GM18873 (cell line): ENCODE measurements around the gene HSFX1.
"Not testable (repeated sequence)": the region's sequence is repeated elsewhere in the genome, so short reads cannot be mapped to it uniquely, and the experiment has no call there.

Experiments used
- ATAC-seq: cut with Tn5 transposase; IDR thresholded peaks from one replicate; pipeline ENCODE4 v1.9.1; 2021; ENCODE audit warnings: mild to moderate bottlenecking, moderate library complexity, moderate number of reproducible peaks; ENCODE audit not compliant: unreplicated experiment, low FRiP score

The HSFX1 gene, protein sequence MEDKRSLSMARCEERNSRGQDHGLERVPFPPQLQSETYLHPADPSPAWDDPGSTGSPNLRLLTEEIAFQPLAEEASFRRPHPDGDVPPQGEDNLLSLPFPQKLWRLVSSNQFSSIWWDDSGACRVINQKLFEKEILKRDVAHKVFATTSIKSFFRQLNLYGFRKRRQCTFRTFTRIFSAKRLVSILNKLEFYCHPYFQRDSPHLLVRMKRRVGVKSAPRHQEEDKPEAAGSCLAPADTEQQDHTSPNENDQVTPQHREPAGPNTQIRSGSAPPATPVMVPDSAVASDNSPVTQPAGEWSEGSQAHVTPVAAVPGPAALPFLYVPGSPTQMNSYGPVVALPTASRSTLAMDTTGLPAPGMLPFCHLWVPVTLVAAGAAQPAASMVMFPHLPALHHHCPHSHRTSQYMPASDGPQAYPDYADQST

DNA sequence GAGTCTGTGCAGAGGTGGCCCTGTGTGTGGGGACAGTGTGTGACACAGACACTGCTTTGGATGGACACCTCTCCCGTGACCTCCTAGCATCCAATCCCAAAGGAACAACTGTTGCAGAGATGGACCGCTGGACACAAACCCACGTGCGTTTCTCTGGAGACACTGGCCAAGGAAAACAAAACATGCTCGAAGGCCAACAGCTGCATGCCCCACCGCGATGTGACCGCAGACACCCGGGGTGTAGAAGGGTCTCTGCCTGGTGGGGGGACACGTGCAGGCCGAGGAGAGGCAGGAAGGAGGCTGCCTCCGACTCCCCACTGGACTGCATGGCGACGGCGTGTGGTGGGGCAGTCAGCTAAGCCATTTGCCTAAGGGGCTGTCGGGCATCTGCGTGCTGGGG, at the start of gene HSFX1:
HSFX1 (plus strand) TSS at position 301 of the 400 bp plus-strand sequence. CDS start 614 bp downstream, outside the sequence.
- not testable (repeated sequence) for ATAC-seq

DNA sequence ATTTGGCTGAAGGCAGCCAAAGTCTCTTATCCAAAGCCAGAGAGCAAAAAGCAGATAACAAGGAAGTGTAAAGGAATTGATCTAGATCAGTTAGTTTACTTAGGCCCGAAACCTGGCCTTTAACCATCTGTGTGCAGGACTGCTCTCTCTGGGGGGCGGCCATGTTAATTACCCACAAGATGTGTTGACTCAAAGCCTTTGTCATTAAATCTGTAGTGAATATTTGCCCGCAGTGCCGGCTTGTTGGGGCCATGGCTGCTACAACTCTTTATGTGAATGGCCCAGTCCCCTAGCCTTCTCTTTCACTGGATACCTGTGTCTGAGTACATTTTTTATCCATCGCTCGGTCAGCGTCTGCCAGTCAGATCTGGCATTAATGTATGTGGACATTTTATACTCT, 46.6 kb upstream of the HSFX1 start:
- ATAC-seq, result not testable (repeated sequence)

DNA sequence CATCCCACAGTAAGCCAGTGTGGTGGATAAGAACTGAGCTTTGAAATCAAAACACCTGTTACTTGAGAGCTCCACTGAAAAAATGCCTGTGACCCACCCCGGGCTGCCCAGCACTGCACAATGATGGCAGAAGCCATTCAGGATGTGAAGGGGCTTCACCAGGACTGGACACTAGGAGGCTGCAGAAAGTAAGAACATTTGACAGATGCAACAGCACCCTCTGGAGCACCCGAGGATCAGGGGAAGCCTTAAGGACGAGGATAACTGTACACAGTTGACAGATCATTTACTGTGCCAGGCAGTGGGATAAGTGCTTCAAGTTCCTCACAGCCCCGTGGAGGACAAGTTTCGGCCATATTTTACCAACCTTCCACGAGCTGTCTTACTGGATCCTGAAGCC, 31.6 kb upstream of the HSFX1 start:
- not testable (repeated sequence) for ATAC-seq

DNA sequence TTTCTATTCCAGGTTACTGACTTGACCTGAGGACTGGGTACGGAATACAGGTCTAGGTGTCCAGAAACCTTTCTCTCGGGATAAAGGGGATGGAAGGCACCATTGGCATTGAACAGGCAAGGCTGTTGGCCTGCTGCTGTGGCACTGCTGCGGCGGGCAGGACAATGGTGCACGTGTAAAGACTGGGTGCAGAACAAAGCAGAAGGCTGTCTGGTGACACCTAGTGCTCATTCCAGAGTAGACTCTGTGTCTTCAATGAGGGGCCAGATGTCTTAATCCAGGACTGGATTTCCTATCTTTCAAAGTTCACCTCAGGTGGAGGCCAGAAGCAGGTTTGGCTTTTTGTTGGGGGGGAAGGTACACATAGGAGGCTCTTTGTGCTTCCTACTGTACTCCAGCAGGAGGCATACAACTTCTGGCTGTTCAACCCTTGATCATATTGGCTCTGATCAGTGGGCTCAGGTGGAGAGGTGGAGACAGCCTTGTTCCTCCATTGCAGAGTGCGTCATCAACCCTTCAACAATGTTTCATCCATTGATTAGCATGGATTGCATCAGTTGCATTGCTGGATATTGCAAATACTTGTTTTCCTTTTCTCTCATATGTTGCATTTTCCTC, 27.4 kb upstream of the HSFX1 start:
- ATAC-seq, result not testable (repeated sequence)

DNA sequence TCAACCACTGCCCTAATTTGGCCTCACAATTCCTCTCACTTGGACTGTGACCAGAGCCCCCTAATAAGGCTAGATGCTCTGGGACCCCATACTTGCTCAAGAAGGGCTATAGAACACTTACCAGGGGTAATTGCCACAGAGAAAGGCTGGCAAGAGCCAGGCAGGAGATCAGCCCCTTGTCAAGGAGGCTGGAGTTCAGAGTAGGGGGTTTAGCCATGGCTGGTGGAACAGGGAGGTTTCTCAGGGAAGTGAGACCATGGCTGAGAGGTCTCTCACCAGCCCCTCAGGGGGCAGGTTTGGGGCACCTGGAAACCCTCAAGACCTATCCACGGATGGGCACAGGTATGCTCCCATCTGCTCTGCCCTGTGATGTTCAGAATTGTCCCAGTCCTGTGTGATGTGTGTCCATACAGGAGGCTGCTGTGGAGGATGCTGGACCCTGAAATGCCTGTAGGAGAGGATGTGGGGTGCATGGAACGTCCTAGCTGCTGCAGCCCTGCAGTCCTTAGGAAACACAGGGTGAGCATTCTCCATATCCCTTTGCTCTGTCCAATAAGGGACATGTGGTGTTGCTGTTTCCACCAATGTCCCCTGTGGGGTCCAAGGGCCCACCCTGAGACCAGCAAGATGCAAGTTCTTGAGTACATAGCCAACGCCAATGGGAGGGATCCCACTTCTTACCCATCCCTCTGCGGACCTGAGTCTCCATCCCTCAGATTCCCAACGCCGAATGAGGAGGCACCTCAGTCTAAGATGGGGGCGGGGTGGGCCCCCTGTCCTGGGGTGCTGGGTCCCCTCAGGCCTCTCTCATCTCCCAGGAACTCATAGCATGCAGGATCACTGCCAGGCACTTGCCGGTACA, 16.4 kb upstream of the HSFX1 start:
- no peak for ATAC-seq

DNA sequence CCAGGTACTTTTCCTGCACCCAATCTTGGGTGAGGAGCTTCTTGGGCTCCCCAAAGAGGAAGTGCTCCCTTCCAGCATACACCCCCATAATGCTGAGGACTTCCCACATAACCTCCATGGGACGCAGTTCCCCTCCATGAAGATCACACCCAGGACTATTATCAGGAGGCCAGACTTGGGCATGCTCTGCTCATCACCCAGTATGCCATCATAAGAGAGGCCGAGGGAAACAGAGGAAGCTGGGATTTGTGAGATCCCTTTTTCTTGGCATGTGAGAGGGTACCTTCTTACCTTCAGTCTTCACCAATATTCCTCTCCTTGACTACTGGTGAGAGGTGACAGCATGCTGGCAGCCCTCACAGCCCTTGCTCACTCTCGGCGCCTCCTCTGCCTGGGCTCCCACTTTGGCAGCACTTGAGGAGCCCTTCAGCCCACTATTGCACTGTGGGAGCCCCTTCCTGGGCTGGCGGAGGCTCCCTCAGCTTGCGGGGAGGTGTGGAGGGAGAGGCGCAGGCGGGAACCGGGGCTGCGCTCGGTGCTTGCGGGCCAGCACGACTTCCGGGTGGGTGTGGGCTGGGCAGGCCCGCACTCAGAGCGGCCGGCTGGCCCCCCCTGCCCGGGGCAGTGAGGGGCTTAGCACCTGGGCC, 15.7 kb upstream of the HSFX1 start:
- no peak for ATAC-seq

DNA sequence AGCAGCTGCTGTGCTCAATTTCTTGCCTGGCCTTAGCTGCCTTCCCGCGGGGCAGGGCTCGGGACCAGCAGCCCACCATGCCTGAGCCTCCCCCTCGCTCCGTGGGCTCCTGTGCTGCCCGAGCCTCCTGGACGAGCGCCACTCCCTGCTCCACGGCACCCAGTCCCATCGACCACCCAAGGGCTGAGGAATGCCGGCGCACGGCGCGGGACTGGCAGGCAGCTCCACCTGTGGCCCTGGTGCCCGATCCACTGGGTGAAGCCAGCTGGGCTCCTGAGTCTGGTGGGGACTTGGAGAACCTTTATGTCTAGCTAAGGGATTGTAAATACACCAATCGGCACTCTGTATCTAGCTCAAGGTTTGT, 15.2 kb upstream of the HSFX1 start:
- ATAC-seq, result not testable (repeated sequence)

DNA sequence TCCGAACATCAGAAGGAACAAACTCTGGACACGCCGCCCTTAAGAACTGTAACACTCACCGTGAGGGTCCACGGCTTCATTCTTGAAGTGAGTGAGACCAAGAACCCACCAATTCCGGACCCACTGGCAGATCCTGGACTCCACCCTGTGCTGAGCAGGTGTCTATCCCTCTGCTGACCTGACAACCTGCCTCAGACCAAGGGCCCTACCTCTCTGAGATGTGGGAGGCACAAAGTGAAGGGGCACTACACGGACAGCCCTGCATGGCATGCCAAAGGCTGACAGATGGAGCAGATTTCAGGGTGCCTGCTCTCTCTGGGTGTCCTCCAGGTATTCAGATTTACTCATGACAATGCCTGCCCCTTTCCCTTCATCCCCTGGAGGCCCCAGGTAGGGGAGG, 14.0 kb upstream of the HSFX1 start:
- no peak for ATAC-seq

DNA sequence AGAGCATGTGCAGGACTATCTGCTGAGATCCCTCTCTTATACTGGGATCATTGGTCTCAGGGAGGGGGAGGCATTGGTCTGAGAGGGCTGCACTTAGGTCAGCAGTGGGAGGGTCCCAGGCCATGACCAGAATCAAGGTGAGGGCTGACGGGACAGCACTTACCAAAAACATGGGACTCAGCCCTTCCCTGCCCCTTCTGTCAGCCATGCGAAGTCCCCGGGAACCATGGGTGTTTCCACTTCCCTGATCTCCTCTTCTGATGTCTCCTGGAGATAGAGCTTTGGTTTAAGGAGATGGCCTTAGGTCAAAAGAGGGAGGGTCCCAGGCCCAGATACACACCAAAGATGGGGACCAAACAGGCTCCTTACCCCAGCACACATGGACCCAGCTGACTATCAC, 12.9 kb upstream of the HSFX1 start:
- no peak for ATAC-seq

DNA sequence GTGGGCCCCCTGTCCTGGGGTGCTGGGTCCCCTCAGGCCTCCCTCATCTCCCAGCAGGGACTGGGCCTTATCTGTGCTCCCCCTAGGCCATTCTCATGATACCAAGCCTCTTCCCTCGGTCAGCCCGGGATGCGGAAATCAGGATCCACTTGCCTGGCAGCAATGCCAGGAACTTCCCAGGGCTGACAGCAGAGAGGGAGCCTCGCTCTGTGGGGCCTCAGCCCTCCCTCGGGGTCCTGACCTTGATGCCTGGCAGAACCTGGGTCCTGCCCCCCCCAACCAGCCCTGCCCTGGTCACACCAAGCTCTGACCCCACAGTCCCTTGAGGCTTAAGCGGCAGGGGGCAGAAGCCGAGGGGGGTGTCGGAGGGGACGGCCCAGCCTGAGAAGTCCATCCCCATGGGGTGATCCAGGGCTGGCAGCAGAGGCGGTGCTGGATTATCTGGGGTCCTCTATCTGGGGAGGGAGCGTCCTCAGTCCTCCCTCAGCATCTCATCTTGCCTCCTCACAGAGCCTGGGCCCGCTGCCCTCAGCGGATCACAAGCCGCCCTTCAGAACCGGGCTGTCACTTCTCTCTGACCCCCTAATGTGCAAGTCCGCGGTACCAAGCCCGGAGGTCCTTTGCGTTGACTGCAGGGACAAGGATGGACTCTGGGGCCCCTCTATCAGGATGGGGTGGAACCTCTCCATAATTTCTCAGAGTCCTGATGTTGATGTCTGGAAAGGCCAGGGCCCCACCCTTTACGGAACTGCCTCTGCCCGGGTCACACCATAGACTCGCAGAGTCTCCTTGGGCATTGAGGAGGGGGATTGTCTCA, 11.8 kb upstream of the HSFX1 start:
- ATAC-seq, result not testable (repeated sequence)

DNA sequence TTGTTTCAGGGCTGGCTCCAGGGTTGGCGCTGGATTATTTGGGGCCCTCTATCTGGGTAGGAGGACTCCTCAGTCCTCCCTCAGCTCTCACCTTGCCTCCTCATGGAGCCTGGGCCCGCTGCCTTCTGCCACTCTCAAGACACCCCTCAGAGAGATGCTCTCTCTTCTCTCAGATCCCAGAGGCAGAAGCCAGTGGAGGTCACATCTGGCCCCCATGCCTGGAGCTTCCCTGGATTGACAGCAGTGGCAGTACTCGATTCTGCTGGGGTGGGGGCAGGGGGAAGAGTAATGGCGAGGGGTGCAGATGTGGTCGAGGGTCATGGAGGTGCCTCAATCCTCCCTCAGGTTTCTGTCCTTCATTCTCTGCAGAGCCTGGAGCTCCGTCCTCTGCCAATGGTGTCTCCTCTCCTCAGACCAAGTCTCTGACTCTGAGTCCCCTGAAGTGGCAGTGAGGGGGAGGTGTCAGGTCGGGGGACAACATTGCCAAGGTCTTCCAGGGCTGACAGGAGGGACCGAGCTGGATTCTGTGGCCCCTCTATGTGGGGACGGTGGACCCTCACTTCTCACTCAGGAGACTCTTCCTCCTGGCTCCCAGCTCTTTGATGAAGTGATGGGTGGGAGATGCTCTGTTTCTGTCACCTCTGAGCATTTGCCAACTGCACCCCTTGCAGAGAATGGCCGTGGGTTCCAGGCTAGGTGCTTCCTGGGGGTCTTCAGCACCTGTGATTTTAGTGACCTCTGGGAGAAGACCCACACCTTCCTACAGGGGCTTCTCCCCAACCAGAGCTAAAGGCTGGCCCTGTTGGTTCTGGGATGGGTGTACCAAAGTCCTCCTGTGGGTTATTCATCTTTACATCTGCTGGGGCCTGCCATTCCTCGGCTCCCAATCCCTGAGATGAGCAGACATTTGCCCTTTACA, 10.9 kb upstream of the HSFX1 start:
- no peak for ATAC-seq

DNA sequence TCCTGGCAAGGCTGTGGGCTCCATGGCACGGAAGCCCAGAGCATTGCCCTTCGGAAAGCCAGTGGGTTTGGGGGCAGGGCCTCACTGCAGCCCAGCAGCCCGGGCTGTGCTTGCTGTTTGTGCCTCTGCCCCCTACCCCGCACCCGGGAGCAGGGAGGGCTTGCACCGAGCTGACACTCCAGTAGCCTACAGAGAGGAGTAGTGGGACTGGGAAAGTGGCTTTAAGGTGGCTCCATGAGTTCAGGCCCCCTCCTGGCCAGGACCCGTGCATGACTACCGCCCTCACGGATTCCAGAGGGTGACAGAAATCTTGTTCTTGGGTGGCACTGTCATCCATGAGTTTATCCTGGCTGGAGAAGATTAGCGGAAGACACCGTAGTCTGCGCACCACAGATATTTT, 3.5 kb upstream of the HSFX1 start:
- not testable (repeated sequence) for ATAC-seq

DNA sequence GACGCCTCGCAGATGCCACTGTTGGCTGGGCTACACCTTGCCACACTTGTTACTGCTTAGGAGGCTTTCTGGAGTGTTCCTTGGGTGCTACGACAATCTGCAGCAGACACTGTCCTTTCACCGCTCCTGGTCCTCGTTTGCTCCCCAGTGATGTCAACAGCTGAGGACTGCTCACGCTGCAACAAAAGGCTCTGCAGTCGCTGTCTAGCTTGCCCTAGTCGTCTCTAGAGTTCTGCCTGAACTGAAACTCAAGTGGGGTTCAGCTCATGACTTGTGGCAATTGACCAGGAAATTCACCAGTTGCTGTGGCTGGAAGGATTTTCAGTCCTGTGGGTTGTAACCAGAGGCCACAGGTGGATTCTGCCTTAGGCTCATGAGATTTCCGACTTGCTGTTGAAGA, 842 bp upstream of the HSFX1 start:
- ATAC-seq, result not testable (repeated sequence)

DNA sequence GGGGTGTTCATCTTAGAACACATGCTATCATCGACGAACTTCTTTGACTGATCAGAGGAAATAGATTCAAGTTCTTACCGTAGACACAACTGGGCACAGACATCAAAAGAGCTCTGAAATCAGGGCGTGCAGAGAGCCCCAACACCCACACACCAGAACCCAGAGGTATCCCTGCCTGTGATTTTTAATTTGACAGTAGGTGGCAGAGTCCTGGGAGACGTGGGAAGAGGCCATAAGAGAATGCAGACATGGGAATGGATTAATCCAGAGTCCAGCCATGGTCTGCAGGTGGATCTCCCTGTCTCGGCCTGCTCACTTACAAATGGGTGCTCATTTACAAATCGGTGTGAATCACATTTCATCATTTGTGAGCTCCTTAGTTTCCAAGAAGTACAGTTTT, 4.1 kb downstream of the HSFX1 start:
- not testable (repeated sequence) for ATAC-seq

DNA sequence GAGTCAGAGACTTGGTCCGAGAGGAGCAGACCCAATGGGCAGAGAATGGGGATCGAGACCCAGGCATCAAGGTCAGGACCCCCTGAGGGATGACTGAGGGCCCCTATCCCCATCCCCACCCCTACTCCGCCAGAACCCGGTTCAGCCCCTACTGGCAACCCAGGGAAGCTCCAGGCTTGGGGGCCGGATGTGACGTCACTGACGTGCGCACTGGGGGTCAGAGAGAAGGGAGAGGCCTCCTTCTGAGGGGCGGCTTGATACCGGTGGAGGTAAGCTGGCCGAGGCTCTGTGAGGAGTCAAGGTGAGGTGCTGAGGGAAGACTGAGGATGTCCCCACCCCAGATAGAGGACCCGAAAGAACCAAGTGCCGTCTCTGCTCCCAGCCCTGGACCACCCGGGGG, 7.9 kb downstream of the HSFX1 start, which contains the start of gene MAGEA9:
MAGEA9 (plus strand) TSS at position 204 of the 400 bp plus-strand sequence. CDS start 4,281 bp downstream, outside the sequence.
- ATAC-seq, result not testable (repeated sequence)

DNA sequence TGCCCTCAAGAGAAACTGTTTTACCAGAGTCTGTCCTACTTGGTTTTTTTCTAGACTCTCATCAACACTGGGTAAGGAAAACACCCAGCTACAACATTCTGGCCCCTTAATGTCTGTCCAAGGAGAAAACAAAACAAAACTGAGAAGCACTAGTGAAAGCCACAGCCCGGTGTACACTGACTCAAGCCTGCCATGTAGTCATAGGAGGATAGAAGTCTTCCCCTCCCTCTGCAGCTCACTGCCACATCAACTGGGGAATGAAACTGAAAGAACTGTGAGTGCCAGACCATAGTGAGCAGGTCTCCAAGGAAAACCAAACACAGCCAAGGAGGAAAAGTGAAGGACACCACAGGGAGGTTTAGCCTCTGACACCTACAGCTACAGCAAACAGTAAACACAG, 21.7 kb downstream of the HSFX1 start:
- peak; percentile 100 for ATAC-seq

DNA sequence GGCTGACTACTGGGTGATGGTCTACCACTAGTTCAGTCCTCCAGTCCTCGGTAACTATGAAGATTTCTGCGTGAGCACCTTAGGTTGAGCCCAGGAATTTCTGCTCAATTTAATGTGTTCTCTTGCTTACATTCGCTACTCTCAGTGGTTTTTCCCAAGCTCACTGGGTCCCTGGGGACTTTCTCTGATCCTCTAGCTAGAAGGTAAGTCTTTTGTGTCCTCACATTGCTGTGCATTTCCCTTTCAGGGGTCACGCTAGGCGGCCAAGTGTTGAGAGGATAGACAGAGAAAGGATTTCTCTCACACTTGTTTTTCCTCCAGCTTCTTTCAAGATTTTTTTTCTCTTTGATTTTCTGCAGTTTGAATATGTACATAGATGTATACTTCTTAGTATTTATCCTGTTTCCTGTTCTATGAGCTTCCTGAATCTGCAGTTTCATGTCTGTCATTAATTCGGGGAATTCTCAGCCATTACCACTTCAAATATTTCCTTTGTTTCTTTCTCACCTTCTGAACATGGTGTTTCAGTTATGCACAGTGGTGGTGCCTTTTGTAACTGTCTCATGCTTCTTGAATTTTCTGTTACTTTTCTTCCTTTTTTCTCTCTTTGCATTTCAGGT, 25.3 kb downstream of the HSFX1 start:
- no peak for ATAC-seq

DNA sequence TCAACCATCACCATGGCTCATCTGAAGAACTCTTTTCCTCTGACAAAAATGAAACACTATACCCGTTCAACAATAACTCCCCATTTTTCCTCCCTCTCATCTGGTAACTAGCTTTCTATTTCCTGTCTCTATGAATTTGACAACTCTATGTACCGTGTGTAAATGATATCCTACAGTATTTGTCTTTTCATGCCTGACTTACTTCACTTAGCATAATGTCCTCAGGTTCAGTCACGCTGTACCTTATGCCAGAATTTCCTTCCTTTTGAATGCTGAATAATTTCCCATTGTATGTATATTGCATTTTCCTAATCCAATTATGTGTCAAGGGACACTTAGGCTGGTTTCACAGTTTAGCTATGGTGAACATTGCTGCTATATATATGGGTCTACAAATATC, 26.1 kb downstream of the HSFX1 start:
- no peak for ATAC-seq
